WERI-Rb-1 (cell line): ENCODE data around the gene INPP5E.

Experiments used
- DNase-seq: peaks from one replicate; pipeline ENCODE4 v3.0.0-alpha.2; 2020
- H3K27ac ChIP-seq: fragments of 250-450 bp; sonication (Bioruptor Pico); 2 replicates; pipeline ENCODE4 v1.5.1; 2020; ENCODE audit warnings: mild to moderate bottlenecking, moderate library complexity
- H3K27me3 ChIP-seq: fragments of 250-450 bp; sonication (Bioruptor Pico); 2 replicates; pipeline ENCODE4 v1.5.1; 2021; ENCODE audit warnings: mild to moderate bottlenecking, low read depth, moderate library complexity; ENCODE audit not compliant: insufficient read depth, severe bottlenecking
- H3K36me3 ChIP-seq: fragments of 250-450 bp; sonication (Bioruptor Pico); 2 replicates; pipeline ENCODE4 v1.5.1; 2020; ENCODE audit warnings: mild to moderate bottlenecking, moderate library complexity
- H3K4me3 ChIP-seq: 2 replicates; pipeline ENCODE4 v1.5.1; 2011; ENCODE audit warnings: low read depth, mild to moderate bottlenecking, control low read depth, low read length
- H3K9me3 ChIP-seq: fragments of 250-450 bp; sonication (Bioruptor Pico); 2 replicates; pipeline ENCODE4 v1.5.1; 2021; ENCODE audit warnings: mild to moderate bottlenecking, moderate library complexity; ENCODE audit not compliant: severe bottlenecking
- TF ChIP-seq, protein P1 (sequence below): IDR thresholded peaks from 2 replicates; pipeline ENCODE4 v1.5.1; 2011; ENCODE audit warnings: low read depth, mild to moderate bottlenecking, control low read depth, inconsistent platforms, low read length

The INPP5E gene

GRCh38 chr9:136381311-136381710 lies 58.3 kb downstream of the INPP5E start:
- H3K4me3 ChIP-seq, result no peak overlapping the region
- DNase-seq, result no peak
- H3K27me3 ChIP-seq, result no peaks in the 10 kb centered on the region
- H3K36me3 ChIP-seq, result peaks cover 69% of the 10 kb centered on the region
- no peaks in the 10 kb centered on the region for H3K9me3 ChIP-seq
- TF ChIP-seq, protein P1, sequence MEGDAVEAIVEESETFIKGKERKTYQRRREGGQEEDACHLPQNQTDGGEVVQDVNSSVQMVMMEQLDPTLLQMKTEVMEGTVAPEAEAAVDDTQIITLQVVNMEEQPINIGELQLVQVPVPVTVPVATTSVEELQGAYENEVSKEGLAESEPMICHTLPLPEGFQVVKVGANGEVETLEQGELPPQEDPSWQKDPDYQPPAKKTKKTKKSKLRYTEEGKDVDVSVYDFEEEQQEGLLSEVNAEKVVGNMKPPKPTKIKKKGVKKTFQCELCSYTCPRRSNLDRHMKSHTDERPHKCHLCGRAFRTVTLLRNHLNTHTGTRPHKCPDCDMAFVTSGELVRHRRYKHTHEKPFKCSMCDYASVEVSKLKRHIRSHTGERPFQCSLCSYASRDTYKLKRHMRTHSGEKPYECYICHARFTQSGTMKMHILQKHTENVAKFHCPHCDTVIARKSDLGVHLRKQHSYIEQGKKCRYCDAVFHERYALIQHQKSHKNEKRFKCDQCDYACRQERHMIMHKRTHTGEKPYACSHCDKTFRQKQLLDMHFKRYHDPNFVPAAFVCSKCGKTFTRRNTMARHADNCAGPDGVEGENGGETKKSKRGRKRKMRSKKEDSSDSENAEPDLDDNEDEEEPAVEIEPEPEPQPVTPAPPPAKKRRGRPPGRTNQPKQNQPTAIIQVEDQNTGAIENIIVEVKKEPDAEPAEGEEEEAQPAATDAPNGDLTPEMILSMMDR, result no peak
- H3K27ac ChIP-seq, result no peak overlapping the region

- TF ChIP-seq, protein P1, result no peak
- Histone ChIP-seq H3K27ac (no peak overlapping the region), H3K36me3 (peaks cover 70% of the 10 kb centered on the region), H3K9me3 (no peaks in the 10 kb centered on the region), H3K27me3 (no peaks in the 10 kb centered on the region), H3K4me3 (no peak overlapping the region)
- DNase-seq, result no peak
Observed at GRCh38 chr9:136380381-136380780, 59.3 kb downstream of the INPP5E start.

DNA sequence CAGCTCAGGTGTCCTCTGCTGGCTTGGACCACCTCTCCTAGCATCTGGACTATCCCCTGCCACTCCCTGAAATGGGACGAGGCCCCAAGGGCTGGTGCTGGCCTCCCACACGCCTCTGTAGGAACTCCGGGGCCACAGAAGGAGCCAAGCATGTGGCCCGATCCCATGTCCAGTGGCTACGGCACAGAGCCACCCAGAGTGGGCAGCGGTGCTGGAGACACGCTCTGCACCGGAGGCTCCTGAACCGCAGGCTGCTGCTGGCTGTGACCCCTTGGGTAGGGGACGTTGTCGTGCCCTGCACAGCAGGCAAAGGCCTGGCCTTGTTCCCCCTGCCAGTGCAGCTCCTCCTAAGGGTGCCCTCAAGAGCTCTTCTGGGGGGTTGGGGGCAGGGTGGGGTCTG lies 59.8 kb downstream of the INPP5E start:
- DNase-seq, result no peak
- no peaks in the 10 kb centered on the region for H3K27me3 ChIP-seq
- no peak overlapping the region for H3K27ac ChIP-seq
- no peaks in the 10 kb centered on the region for H3K9me3 ChIP-seq
- TF ChIP-seq, protein P1, result no peak
- H3K36me3 ChIP-seq, result peaks cover 70% of the 10 kb centered on the region
- no peak overlapping the region for H3K4me3 ChIP-seq

DNA sequence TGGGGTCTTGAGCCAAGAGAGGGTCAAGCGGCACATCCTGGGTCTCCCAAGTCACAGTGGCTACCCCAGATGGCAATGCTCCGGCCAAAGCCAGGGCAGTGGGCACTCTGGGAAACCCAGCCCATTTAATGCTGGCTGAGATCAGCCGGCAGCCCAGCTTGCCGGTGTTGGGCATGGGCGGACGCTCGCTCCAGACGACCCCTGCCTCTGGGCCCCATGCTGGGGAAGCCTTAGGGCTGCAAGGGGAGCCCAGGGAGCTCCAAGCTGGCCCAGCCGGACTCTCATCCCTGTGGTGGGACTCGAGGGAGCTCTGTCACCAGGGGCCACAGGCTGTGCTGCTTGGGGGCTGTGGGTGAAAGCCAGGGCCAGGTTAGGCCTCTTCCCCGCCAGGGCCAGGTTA lies 60.2 kb downstream of the INPP5E start:
- H3K27ac ChIP-seq, result no peak overlapping the region
- H3K4me3 ChIP-seq, result no peak overlapping the region
- H3K9me3 ChIP-seq, result no peaks in the 10 kb centered on the region
- H3K27me3 ChIP-seq, result no peaks in the 10 kb centered on the region
- peaks cover 66% of the 10 kb centered on the region for H3K36me3 ChIP-seq
- no peak for DNase-seq
- TF ChIP-seq, protein P1, result no peak

- Histone ChIP-seq H3K27me3 (no peaks in the 10 kb centered on the region), H3K27ac (no peak overlapping the region), H3K4me3 (no peak overlapping the region), H3K9me3 (no peaks in the 10 kb centered on the region), H3K36me3 (peaks cover 64% of the 10 kb centered on the region)
- no peak for DNase-seq
- TF ChIP-seq, protein P1, result no peak
Observed at GRCh38 chr9:136379003-136379287, 60.7 kb downstream of the INPP5E start.
